Heart left ventricle (tissue), 13 donors: ENCODE data around the gene AGAP6.
"Not testable (repeated sequence)": the region's sequence is repeated elsewhere in the genome, so short reads cannot be mapped to it uniquely, and the experiment has no call there.

Source experiments
- POLR2A ChIP-seq, 2 donors: fragments of 450-650 bp; IDR thresholded peaks; one replicate each; pipeline ENCODE4 v1.6.1; 2017; ENCODE audit warnings: antibody characterized with exemption in 2 of 2, mild to moderate bottlenecking in 2 of 2, moderate library complexity in 2 of 2
- TF ChIP-seq, protein P1 (sequence below), 12 donors: fragments of 200-600 bp; sonication (generic) in 4 of 12; IDR thresholded peaks; one replicate each; pipeline versions ENCODE4 v1.5.0 to v1.8.0; 2018 to 2022; ENCODE audit warnings: antibody characterized with exemption in 12 of 12, mild to moderate bottlenecking in 5 of 12
- donor health status: ischemic (EF 13 %, LVEDD 7.1; RV severe dilation, severe dysfunction).
- donor health status: DM: no; HTN: yes; CAD: no.
- donor health status: DM: no; HTN: no; CAD: no.
- donor health status: ischemic (EF 25% LVEDD 6.9; RV normal size, moderate dysfunction).
- donor health status: ischemic (EF 25% LVEDD 5.7; RV mildly dilated, moderate dysfunction).
- donor health status: ischemic (EF 35%, LVEDD 5.7; RV mildly dilated, moderate dysfunction).
- donor health status: nonischemic (EF 11% LVEDD 7.7; RV severe dilation, severe dysfunction).
- donor health status: DM: yes; HTN: yes; CAD: no.
- donor health status: PGD.
- donor health status: ischemic (EF 29% LVEDD 5.4; RV normal size, mild dysfunction).
- donor health status: nonischemic (EF 23%, LVEDD 6.1; RV moderate dilation, normal function).

DNA sequence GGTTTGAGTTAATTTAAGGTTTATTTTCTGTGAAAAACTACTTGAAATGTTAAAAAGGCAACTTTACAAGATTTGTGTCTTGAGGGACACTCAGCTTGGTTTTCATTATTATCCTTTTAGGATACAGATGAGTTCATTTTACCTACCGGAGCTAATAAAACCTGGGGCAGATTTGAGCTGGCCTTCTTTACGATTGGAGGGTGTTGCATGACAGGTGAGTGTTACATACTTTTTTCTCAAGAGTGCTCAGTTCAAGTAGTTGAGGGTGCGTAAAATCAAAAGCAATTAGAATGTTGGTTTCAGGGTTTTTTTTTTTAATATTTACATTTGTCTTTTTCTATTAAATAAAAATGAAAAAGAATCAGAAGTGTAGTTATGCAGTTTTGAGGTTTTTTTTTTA is 36.2 kb upstream of the AGAP6 start:
- TF ChIP-seq POLR2A (IDR thresholded peaks at IDR 0.05): not testable (repeated sequence)
- TF ChIP-seq, protein P1, sequence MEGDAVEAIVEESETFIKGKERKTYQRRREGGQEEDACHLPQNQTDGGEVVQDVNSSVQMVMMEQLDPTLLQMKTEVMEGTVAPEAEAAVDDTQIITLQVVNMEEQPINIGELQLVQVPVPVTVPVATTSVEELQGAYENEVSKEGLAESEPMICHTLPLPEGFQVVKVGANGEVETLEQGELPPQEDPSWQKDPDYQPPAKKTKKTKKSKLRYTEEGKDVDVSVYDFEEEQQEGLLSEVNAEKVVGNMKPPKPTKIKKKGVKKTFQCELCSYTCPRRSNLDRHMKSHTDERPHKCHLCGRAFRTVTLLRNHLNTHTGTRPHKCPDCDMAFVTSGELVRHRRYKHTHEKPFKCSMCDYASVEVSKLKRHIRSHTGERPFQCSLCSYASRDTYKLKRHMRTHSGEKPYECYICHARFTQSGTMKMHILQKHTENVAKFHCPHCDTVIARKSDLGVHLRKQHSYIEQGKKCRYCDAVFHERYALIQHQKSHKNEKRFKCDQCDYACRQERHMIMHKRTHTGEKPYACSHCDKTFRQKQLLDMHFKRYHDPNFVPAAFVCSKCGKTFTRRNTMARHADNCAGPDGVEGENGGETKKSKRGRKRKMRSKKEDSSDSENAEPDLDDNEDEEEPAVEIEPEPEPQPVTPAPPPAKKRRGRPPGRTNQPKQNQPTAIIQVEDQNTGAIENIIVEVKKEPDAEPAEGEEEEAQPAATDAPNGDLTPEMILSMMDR (IDR thresholded peaks at IDR 0.05): not testable (repeated sequence)
